Measurements from ENCODE around the gene CBFB.

- no peak for TF ChIP-seq CTCF (IDR thresholded peaks at IDR 0.05 in 4 of 5, conservative IDR thresholded peaks at IDR 0.05 in 1 of 5)
- TF ChIP-seq POLR2A (IDR thresholded peaks at IDR 0.05): no peak
These were observed 19.8 kb upstream of the CBFB start for GRCh38 chr16:67009158-67009557.
